Liver (tissue), 9 donors: ENCODE measurements around the gene AKAP13. TPM values are rescaled to one million over a fixed set of nuclear protein-coding genes. Genes with fewer than 3 reads are reported as not detected.

Experiments
- DNase-seq: peaks from one replicate; pipeline ENCODE4 v3.0.0-alpha.2; 2017; ENCODE audit warnings: low spot score
- H3K27ac ChIP-seq, 2 donors: one replicate each; pipeline ENCODE4 v1.7.0; 2013; ENCODE audit warnings: inconsistent platforms in 2 of 2, low read length in 2 of 2, control low read depth in 1 of 2, low read depth in 1 of 2, mild to moderate bottlenecking in 1 of 2
- H3K27me3 ChIP-seq, 4 donors: one replicate each; pipeline versions ENCODE4 v1.6.1 to v1.7.0; 2013; ENCODE audit warnings: low read length in 3 of 4, inconsistent platforms in 1 of 4, mild to moderate bottlenecking in 1 of 4, moderate library complexity in 1 of 4; ENCODE audit not compliant: control insufficient read depth in 4 of 4, insufficient read depth in 4 of 4
- H3K36me3 ChIP-seq, 4 donors: one replicate each; pipeline versions ENCODE4 v1.6.1 to v1.7.0; 2013; ENCODE audit warnings: low read length in 3 of 4, mild to moderate bottlenecking in 3 of 4, low read depth in 1 of 4, moderate library complexity in 1 of 4; ENCODE audit not compliant: control insufficient read depth in 4 of 4, insufficient read depth in 3 of 4
- H3K4me1 ChIP-seq, 4 donors: one replicate each; pipeline versions ENCODE4 v1.6.1 to v1.7.0; 2013; ENCODE audit warnings: low read length in 3 of 4, mild to moderate bottlenecking in 3 of 4, moderate library complexity in 1 of 4; ENCODE audit not compliant: control insufficient read depth in 4 of 4, insufficient read depth in 4 of 4
- H3K4me3 ChIP-seq, 3 donors: one replicate each; pipeline versions ENCODE4 v1.6.1 to v1.7.0; 2013; ENCODE audit warnings: low read length in 3 of 3, control low read depth in 1 of 3, low read depth in 1 of 3, mild to moderate bottlenecking in 1 of 3
- H3K9ac ChIP-seq, 2 donors: one replicate each; pipeline ENCODE4 v1.7.0; 2013; ENCODE audit warnings: low read length in 2 of 2, mild to moderate bottlenecking in 2 of 2, moderate library complexity in 2 of 2, control low read depth in 1 of 2, low read depth in 1 of 2
- H3K9me3 ChIP-seq, 4 donors: one replicate each; pipeline versions ENCODE4 v1.6.1 to v1.7.0; 2013; ENCODE audit warnings: low read length in 3 of 4; ENCODE audit not compliant: control insufficient read depth in 4 of 4
- CTCF ChIP-seq: fragments of 150-350 bp; IDR thresholded peaks from 2 replicates; pipeline ENCODE4 v1.5.1; 2017; ENCODE audit warnings: improper control_type of control experiment, low read depth, low read length; ENCODE audit not compliant: missing input control
- FOXA2 ChIP-seq: IDR thresholded peaks from 2 replicates; pipeline ENCODE4 v1.6.1; 2016; ENCODE audit warnings: antibody characterized with exemption
- GABPA ChIP-seq, 2 donors: IDR thresholded peaks in 1 of 2; conservative IDR thresholded peaks in 1 of 2; 2 replicates each; pipeline ENCODE4 v1.6.1; 2016; ENCODE audit warnings: antibody characterized with exemption in 2 of 2, mild to moderate bottlenecking in 1 of 2, moderate library complexity in 1 of 2
- HNF4A ChIP-seq, 2 donors: conservative IDR thresholded peaks; 2 replicates each; pipeline ENCODE4 v1.6.1; 2016; ENCODE audit warnings: antibody characterized with exemption in 2 of 2, mild to moderate bottlenecking in 2 of 2
- HNF4G ChIP-seq: IDR thresholded peaks from 2 replicates; pipeline ENCODE4 v1.6.1; 2016; ENCODE audit warnings: antibody characterized with exemption
- JUND ChIP-seq, 2 donors: IDR thresholded peaks; 2 replicates each; pipeline ENCODE4 v1.6.1; 2016; ENCODE audit warnings: antibody characterized with exemption in 2 of 2
- REST ChIP-seq: IDR thresholded peaks from 2 replicates; pipeline ENCODE4 v1.6.1; 2016; ENCODE audit warnings: antibody characterized with exemption, mild to moderate bottlenecking
- RXRA ChIP-seq, 2 donors: IDR thresholded peaks; 2 replicates each; pipeline ENCODE4 v1.6.1; 2017 to 2018; ENCODE audit warnings: antibody characterized with exemption in 2 of 2, mild to moderate bottlenecking in 1 of 2
- TAF1 ChIP-seq: conservative IDR thresholded peaks from 2 replicates; pipeline ENCODE4 v1.6.1; 2016; ENCODE audit warnings: antibody characterized with exemption, mild to moderate bottlenecking
- YY1 ChIP-seq: IDR thresholded peaks from 2 replicates; pipeline ENCODE4 v1.6.1; 2016; ENCODE audit warnings: antibody characterized with exemption, mild to moderate bottlenecking
- WGBS: extraction: QIAGEN DNeasy Blood & Tissue Kit; methylation state at CpG from one replicate; pipeline ENCODE4 v1.1.7; 2013; 5-methylcytosine and 5-hydroxymethylcytosine counted together
- polyA plus RNA-seq, 2 donors: library from polyadenylated mRNA; stranded (reverse) in 1 of 2; unstranded in 1 of 2; fragments of 200-250 nt in 1 of 2; fragments of >200 nt in 1 of 2; fragmentation: Nextera tagmentation in 1 of 2; extraction: Ambion mirVana in 1 of 2; gene quantifications; one replicate each; pipeline versions ENCODE4 v1.2.1 to v1.2.3, GENCODE V29; 2013 to 2015
- total RNA-seq, 2 donors: library from RNA; depleted of rRNA; stranded (reverse); fragments of >200 nt; gene quantifications; one replicate each; pipeline ENCODE4 v1.2.3, GENCODE V29; 2014
- donor health status: healthy.
- donor health status: healthy.
- donor health status: healthy.
- donor health status: healthy.
- donor health status: healthy.

Gene AKAP13
- total and polyA plus RNA-seq, 4 donors, result 18.6 to 92.3 (median 37.4) TPM

GRCh38 chr15:85379403-85380131 is 836 bp upstream of the AKAP13 start (continued):
- TF ChIP-seq CTCF (no peak), HNF4G (no peak), JUND (IDR thresholded peaks at IDR 0.05) (no peak)

GRCh38 chr15:85380812-85381642 is 624 bp downstream of the AKAP13 start:
- Histone ChIP-seq H3K27ac (peak overlapping the region; percentile 88 to 89), H3K36me3 (no peaks in the 10 kb centered on the region), H3K27me3 (no peaks in the 10 kb centered on the region), H3K4me1 (peaks cover 0 to 10% (median 4%) of the 10 kb centered on the region in 4 donors), H3K9ac (no peak overlapping the region), H3K4me3 (peak overlapping the region; percentile 56 to 94 (median 68)), H3K9me3 (no peaks in the 10 kb centered on the region)
- under 1% methylated on average over 89 of the region's 89 CpGs for WGBS
- TF ChIP-seq REST (no peak), RXRA (IDR thresholded peaks at IDR 0.05) (no peak), FOXA2 (no peak), YY1 (peak; percentile 9)
- no peak for DNase-seq

DNA sequence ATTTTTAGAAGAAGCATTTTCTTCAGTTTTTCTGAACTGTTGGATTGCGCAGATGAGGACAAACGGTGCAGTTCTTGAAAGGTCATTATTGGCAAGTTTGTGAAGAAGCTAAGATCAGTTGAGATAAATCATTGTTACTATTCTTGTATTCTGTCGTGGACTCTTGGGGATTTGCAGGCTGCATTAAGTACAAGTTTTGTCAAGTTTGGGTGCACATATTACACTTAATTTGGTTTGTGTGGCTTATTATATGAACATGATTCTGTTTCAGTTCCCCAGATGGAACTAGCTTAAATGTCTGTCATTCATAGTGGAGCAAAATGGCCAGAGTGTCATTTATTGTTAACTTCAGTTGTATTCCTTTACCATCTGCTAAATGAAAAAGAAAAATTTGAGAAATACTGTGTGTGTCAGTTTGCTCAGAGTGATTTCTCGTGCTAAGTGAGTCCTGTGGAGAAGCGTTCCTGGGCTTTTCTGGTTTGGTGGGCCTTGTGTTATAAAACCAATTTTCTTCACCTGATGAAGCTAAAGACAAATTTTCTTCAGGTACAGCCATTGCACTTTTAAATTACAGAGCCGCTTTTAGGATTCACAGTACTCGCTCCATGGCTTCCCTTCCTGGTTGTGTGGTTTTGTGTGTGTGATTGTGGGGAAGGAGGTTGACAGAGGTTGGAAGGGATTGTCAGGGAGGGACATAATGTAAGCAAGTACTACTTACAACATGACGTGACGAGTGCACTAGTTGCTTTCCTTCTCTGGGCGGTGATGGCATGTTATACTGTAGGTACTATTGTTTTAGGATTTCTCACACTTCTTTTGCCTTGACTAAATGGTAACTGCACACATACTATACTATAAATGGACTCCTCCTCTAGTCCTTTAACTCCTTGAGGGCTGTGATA is 1.7 kb downstream of the AKAP13 start:
- no peak for TF ChIP-seq HNF4A (conservative IDR thresholded peaks at IDR 0.05)
- no peak for TF ChIP-seq TAF1
- no peak for TF ChIP-seq FOXA2
- no peak for TF ChIP-seq GABPA (IDR thresholded peaks at IDR 0.05 in 1 of 2, conservative IDR thresholded peaks at IDR 0.05 in 1 of 2)
- TF ChIP-seq RXRA (IDR thresholded peaks at IDR 0.05), result no peak
- 79% methylated on average over 10 of the region's 10 CpGs for WGBS
- no peaks in the 10 kb centered on the region for H3K27me3 ChIP-seq
- H3K4me3 ChIP-seq, result peak overlapping the region in 2 of 3 donors; percentile 56 to 94
- no peak overlapping the region for H3K27ac ChIP-seq
- no peaks in the 10 kb centered on the region for H3K9me3 ChIP-seq
- no peak overlapping the region for H3K9ac ChIP-seq
- DNase-seq, result no peak
- no peaks in the 10 kb centered on the region for H3K36me3 ChIP-seq
- peaks cover 0 to 10% (median 4%) of the 10 kb centered on the region in 4 donors for H3K4me1 ChIP-seq
